Smooth muscle cell (in vitro differentiated cells): ENCODE data around the gene ABCB1. TPM values are rescaled to one million over a fixed set of nuclear protein-coding genes. Genes with fewer than 3 reads are reported as not detected.

Source experiments
- DNase-seq: peaks from one replicate; lab custom pipeline; 2025; ENCODE audit not compliant: unreplicated experiment; lab: John Stamatoyannopoulos, UW
- H2AFZ ChIP-seq: fragments of 200-600 bp; sonication (generic); 2 replicates; pipeline ENCODE4 v1.6.0; 2016; ENCODE audit warnings: antibody characterized with exemption, low read depth, mild to moderate bottlenecking
- H3F3A ChIP-seq: fragments of 200-600 bp; sonication (generic); 2 replicates; pipeline ENCODE4 v1.6.0; 2017; ENCODE audit warnings: antibody characterized with exemption, low read depth
- H3K27ac ChIP-seq: fragments of 200-600 bp; sonication (generic); 2 replicates; pipeline ENCODE4 v1.5.1; 2016; ENCODE audit warnings: low read depth, mild to moderate bottlenecking
- H3K27me3 ChIP-seq: fragments of 200-600 bp; sonication (generic); 2 replicates; pipeline ENCODE4 v1.6.1; 2016; ENCODE audit warnings: low read depth, mild to moderate bottlenecking
- H3K36me3 ChIP-seq: fragments of 200-600 bp; sonication (generic); 2 replicates; pipeline ENCODE4 v1.5.1; 2016; ENCODE audit warnings: low read depth
- H3K4me1 ChIP-seq: fragments of 200-600 bp; sonication (generic); 2 replicates; pipeline ENCODE4 v1.5.1; 2016; ENCODE audit warnings: low read depth
- H3K4me2 ChIP-seq: fragments of 200-600 bp; sonication (generic); 2 replicates; pipeline ENCODE4 v1.6.0; 2016; ENCODE audit warnings: mild to moderate bottlenecking
- H3K4me3 ChIP-seq: fragments of 200-600 bp; sonication (generic); 2 replicates; pipeline ENCODE4 v1.5.1; 2016; ENCODE audit warnings: mild to moderate bottlenecking
- H3K79me2 ChIP-seq: fragments of 200-600 bp; sonication (generic); 2 replicates; pipeline ENCODE4 v1.6.0; 2016; ENCODE audit warnings: low read depth, mild to moderate bottlenecking
- H3K9ac ChIP-seq: fragments of 200-600 bp; sonication (generic); 2 replicates; pipeline ENCODE4 v1.6.0; 2016; ENCODE audit warnings: low read depth
- H3K9me3 ChIP-seq: fragments of 200-600 bp; sonication (generic); replicated peaks from 2 replicates; pipeline ENCODE4 v1.5.1; 2016; ENCODE audit warnings: low read depth
- H4K20me1 ChIP-seq: fragments of 200-600 bp; sonication (generic); 2 replicates; pipeline ENCODE4 v1.6.0; 2016; ENCODE audit warnings: low read depth
- CTCF ChIP-seq: fragments of 200-600 bp; sonication (generic); IDR thresholded peaks from 2 replicates; pipeline ENCODE4 v1.5.1; 2017; ENCODE audit warnings: borderline replicate concordance, mild to moderate bottlenecking, antibody characterized with exemption; ENCODE audit not compliant: insufficient read depth, poor library complexity, severe bottlenecking
- WGBS: methylation state at CpG from one replicate; pipeline ENCODE4 v1.1.7; 2016; ENCODE audit warnings: low lambda C conversion rate; 5-methylcytosine and 5-hydroxymethylcytosine counted together
- polyA plus RNA-seq: library from polyadenylated mRNA; unstranded; fragments of >200 nt; fragmentation: Nextera tagmentation; extraction: Ambion mirVana; gene quantifications from 2 replicates; pipeline ENCODE4 v1.2.1, GENCODE V29; 2016
- total RNA-seq: library from RNA; depleted of rRNA; stranded (reverse); fragments of >200 nt; gene quantifications from 2 replicates; pipeline ENCODE4 v1.2.3, GENCODE V29; 2014

The ABCB1 gene
- total and polyA plus RNA-seq, 2 experiments from 2014 or later: 1.4 to 10.0 TPM

- Histone ChIP-seq H3K4me2 (no peak overlapping the region), H3K27me3 (peaks cover under 1% of the 10 kb centered on the region), H3K9ac (no peak overlapping the region), H3K79me2 (no peaks in the 10 kb centered on the region), H3K9me3 (no peaks in the 10 kb centered on the region), H3F3A (no peaks in the 10 kb centered on the region), H3K4me3 (no peak overlapping the region), H3K27ac (no peak overlapping the region), H2AFZ (no peak overlapping the region), H3K36me3 (no peaks in the 10 kb centered on the region), H3K4me1 (no peaks in the 10 kb centered on the region), H4K20me1 (no peaks in the 10 kb centered on the region)
- DNase-seq: no peak
- 87% methylated on average over 6 of the region's 6 CpGs for WGBS
- no peak for TF ChIP-seq CTCF
These were observed 34.3 kb downstream of the ABCB1 start for GRCh38 chr7:87566311-87566900.

- Histone ChIP-seq H3K27me3 (peaks cover 5% of the 10 kb centered on the region), H3K27ac (no peak overlapping the region), H2AFZ (no peak overlapping the region), H3K4me3 (no peak overlapping the region), H3K9me3 (no peaks in the 10 kb centered on the region), H3K79me2 (no peaks in the 10 kb centered on the region), H3K36me3 (no peaks in the 10 kb centered on the region), H3K4me2 (no peak overlapping the region), H4K20me1 (no peaks in the 10 kb centered on the region), H3F3A (no peaks in the 10 kb centered on the region), H3K4me1 (no peaks in the 10 kb centered on the region), H3K9ac (no peak overlapping the region)
- 76% methylated on average over 3 of the region's 3 CpGs for WGBS
- DNase-seq: no peak
- TF ChIP-seq CTCF: no peak
These were observed 34.8 kb downstream of the ABCB1 start for GRCh38 chr7:87565877-87566276.

- DNase-seq: no peak
- WGBS: 29% methylated on average over 3 of the region's 3 CpGs
- TF ChIP-seq CTCF: peak; percentile 32
- Histone ChIP-seq H3K27me3 (peaks cover 5% of the 10 kb centered on the region), H4K20me1 (no peaks in the 10 kb centered on the region), H3F3A (no peaks in the 10 kb centered on the region), H3K27ac (no peak overlapping the region), H3K9me3 (no peaks in the 10 kb centered on the region), H3K9ac (no peak overlapping the region), H3K4me3 (no peak overlapping the region), H3K79me2 (no peaks in the 10 kb centered on the region), H3K4me2 (no peak overlapping the region), H3K4me1 (no peaks in the 10 kb centered on the region), H2AFZ (no peak overlapping the region), H3K36me3 (no peaks in the 10 kb centered on the region)
These were observed 36.3 kb downstream of the ABCB1 start for GRCh38 chr7:87564296-87564963.

GRCh38 chr7:87561702-87562101, 39.0 kb downstream of the ABCB1 start:
- Histone ChIP-seq H3K79me2 (no peaks in the 10 kb centered on the region), H3F3A (no peaks in the 10 kb centered on the region), H3K9me3 (no peaks in the 10 kb centered on the region), H3K4me1 (no peaks in the 10 kb centered on the region), H4K20me1 (no peaks in the 10 kb centered on the region), H2AFZ (no peak overlapping the region), H3K27me3 (peaks cover 5% of the 10 kb centered on the region), H3K9ac (no peak overlapping the region), H3K4me2 (no peak overlapping the region), H3K27ac (no peak overlapping the region), H3K36me3 (no peaks in the 10 kb centered on the region), H3K4me3 (no peak overlapping the region)
- no peak for DNase-seq
- WGBS: 94% methylated on average over 4 of the region's 4 CpGs
- TF ChIP-seq CTCF: no peak
